Mesenchymal stem cell (in vitro differentiated cells and primary cell): ENCODE results near the gene COX8A.

Source experiments
- DNase-seq: peaks from one replicate; pipeline ENCODE4 v3.0.0-alpha.2; 2013
- H2AFZ ChIP-seq: one replicate; pipeline ENCODE4 v1.6.1; 2013; ENCODE audit warnings: low read depth, mild to moderate bottlenecking, control low read depth, inconsistent platforms, low read length, moderate library complexity
- H2AK5ac ChIP-seq: 2 replicates; pipeline ENCODE4 v1.6.1; 2013; ENCODE audit warnings: low read length, moderate library complexity, mild to moderate bottlenecking, inconsistent platforms; ENCODE audit not compliant: severe bottlenecking
- H2BK120ac ChIP-seq: one replicate; pipeline ENCODE4 v1.6.1; 2013; ENCODE audit warnings: low read depth, mild to moderate bottlenecking, inconsistent platforms, low read length, moderate library complexity
- H2BK12ac ChIP-seq, 2 experiments: one replicate each; pipeline ENCODE4 v1.6.1; 2013; ENCODE audit warnings: inconsistent platforms in 2 of 2, low read length in 2 of 2, mild to moderate bottlenecking in 2 of 2, moderate library complexity in 2 of 2, control low read depth in 1 of 2
- H2BK15ac ChIP-seq: one replicate; pipeline ENCODE4 v1.6.1; 2013; ENCODE audit warnings: mild to moderate bottlenecking, low read depth, inconsistent platforms; ENCODE audit not compliant: poor library complexity, severe bottlenecking
- H2BK5ac ChIP-seq: 2 replicates; pipeline ENCODE4 v1.6.1; 2013; ENCODE audit warnings: low read depth, mild to moderate bottlenecking, low read length, control low read depth, inconsistent platforms; ENCODE audit not compliant: poor library complexity, severe bottlenecking
- H3K14ac ChIP-seq, 2 experiments: one replicate each; pipeline ENCODE4 v1.6.1; 2013; ENCODE audit warnings: inconsistent platforms in 2 of 2, low read length in 2 of 2, control low read depth in 1 of 2, mild to moderate bottlenecking in 1 of 2, moderate library complexity in 1 of 2
- H3K18ac ChIP-seq, 2 experiments: one replicate each; pipeline ENCODE4 v1.6.1; 2013; ENCODE audit warnings: inconsistent platforms in 2 of 2, low read length in 2 of 2, control low read depth in 1 of 2, low read depth in 1 of 2, mild to moderate bottlenecking in 1 of 2
- H3K23ac ChIP-seq, 2 experiments: one replicate each; pipeline ENCODE4 v1.6.1; 2013; ENCODE audit warnings: inconsistent platforms in 2 of 2, low read length in 2 of 2, mild to moderate bottlenecking in 2 of 2, moderate library complexity in 2 of 2, control low read depth in 1 of 2
- H3K27ac ChIP-seq: 2 replicates; pipeline ENCODE4 v1.5.1; 2013; ENCODE audit warnings: mild to moderate bottlenecking, moderate library complexity, low read length, control low read depth, inconsistent platforms; ENCODE audit not compliant: poor library complexity, severe bottlenecking
- H3K27me3 ChIP-seq, 2 experiments: 2 replicates each; pipeline versions ENCODE4 v1.6.1 to v1.7.0; 2013; ENCODE audit warnings: low read length in 2 of 2, mild to moderate bottlenecking in 2 of 2, moderate library complexity in 2 of 2, control low read depth in 1 of 2, inconsistent platforms in 1 of 2; ENCODE audit not compliant: control insufficient read depth in 1 of 2, insufficient read depth in 1 of 2
- H3K36me3 ChIP-seq, 2 experiments: 2 replicates each; pipeline versions ENCODE4 v1.6.1 to v1.7.0; 2013; ENCODE audit warnings: low read length in 2 of 2, control low read depth in 1 of 2, inconsistent platforms in 1 of 2, low read depth in 1 of 2, mild to moderate bottlenecking in 1 of 2; ENCODE audit not compliant: insufficient read depth in 2 of 2, control insufficient read depth in 1 of 2
- H3K4ac ChIP-seq, 2 experiments: one replicate each; pipeline ENCODE4 v1.6.1; 2013; ENCODE audit warnings: inconsistent platforms in 2 of 2, low read length in 2 of 2, mild to moderate bottlenecking in 2 of 2, moderate library complexity in 2 of 2, control low read depth in 1 of 2, low read depth in 1 of 2
- H3K4me1 ChIP-seq: 2 replicates; pipeline ENCODE4 v1.6.1; 2013; ENCODE audit warnings: low read depth, low read length, control low read depth; ENCODE audit not compliant: control insufficient read depth, insufficient read depth
- H3K4me2 ChIP-seq: 2 replicates; pipeline ENCODE4 v1.6.1; 2013; ENCODE audit warnings: low read length, mild to moderate bottlenecking, inconsistent platforms; ENCODE audit not compliant: poor library complexity, severe bottlenecking
- H3K4me3 ChIP-seq, 2 experiments: 2 replicates each; pipeline versions ENCODE4 v1.5.1 to v1.7.0; 2013; ENCODE audit warnings: low read length in 2 of 2, mild to moderate bottlenecking in 2 of 2, control low read depth in 1 of 2, low read depth in 1 of 2; ENCODE audit not compliant: insufficient read depth in 1 of 2
- H3K79me1 ChIP-seq: replicated peaks from 2 replicates; pipeline ENCODE4 v1.6.1; 2013; ENCODE audit warnings: mild to moderate bottlenecking, control low read depth, low read length, inconsistent platforms; ENCODE audit not compliant: poor library complexity, severe bottlenecking
- H3K9ac ChIP-seq: 2 replicates; pipeline ENCODE4 v1.7.0; 2013; ENCODE audit warnings: mild to moderate bottlenecking, low read length, moderate library complexity
- H3K9me3 ChIP-seq: 2 replicates; pipeline ENCODE4 v1.7.0; 2013; ENCODE audit warnings: mild to moderate bottlenecking, low read length; ENCODE audit not compliant: control insufficient read depth
- H4K8ac ChIP-seq: one replicate; pipeline ENCODE4 v1.6.1; 2013; ENCODE audit warnings: inconsistent platforms, mild to moderate bottlenecking, low read length, moderate library complexity
- H4K91ac ChIP-seq: one replicate; pipeline ENCODE4 v1.6.1; 2013; ENCODE audit warnings: mild to moderate bottlenecking, low read length, inconsistent platforms
- WGBS: methylation state at CpG from one replicate; pipeline ENCODE4 v1.1.7; 2013; ENCODE audit warnings: mixed read lengths; 5-methylcytosine and 5-hydroxymethylcytosine counted together

The COX8A gene

DNA sequence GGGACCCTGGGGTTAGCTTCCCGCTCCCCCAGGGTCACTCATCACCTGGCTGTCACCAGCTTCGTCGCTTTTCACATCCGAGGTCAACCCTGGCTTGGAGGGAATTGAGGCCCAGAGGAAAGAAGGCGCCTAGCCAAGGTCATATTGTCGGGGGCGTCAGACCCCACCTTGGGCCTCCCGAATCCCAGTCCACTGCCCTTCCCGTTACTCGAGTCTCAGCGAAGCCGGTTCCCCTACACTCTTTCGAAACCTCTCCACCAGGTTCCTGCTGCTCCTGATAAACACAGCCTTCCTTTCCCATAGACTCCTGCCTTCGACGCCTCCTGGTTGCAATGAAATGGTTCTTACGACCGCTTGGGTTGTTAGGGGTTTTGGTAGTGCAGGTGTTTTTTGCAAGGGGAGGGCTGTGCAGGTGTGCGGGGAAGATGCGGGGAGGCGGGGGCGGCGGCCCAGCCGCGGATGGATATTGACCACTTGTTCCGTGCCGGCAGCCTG is 35.0 kb upstream of the COX8A start:
- DNase-seq: peak; percentile 47
- H2BK15ac ChIP-seq: peak overlapping the region; percentile 41
- peak overlapping the region; percentile 28 to 99 for H3K18ac ChIP-seq
- H3K9me3 ChIP-seq: no peaks in the 10 kb centered on the region
- H2AFZ ChIP-seq: peak overlapping the region; percentile 21
- H2AK5ac ChIP-seq: no peak overlapping the region
- WGBS: 15% methylated on average over 21 of the region's 26 CpGs
- H3K23ac ChIP-seq: peak overlapping the region in 1 of 2 experiments; percentile 75
- H2BK5ac ChIP-seq: no peak overlapping the region
- no peaks in the 10 kb centered on the region for H3K27me3 ChIP-seq
- H2BK12ac ChIP-seq: peak overlapping the region in 1 of 2 experiments; percentile 19
- H2BK120ac ChIP-seq: no peak overlapping the region
- peak overlapping the region; percentile 95 for H3K4me2 ChIP-seq
- peaks cover 14% of the 10 kb centered on the region for H3K79me1 ChIP-seq
- no peak overlapping the region for H3K27ac ChIP-seq
- peak overlapping the region in 1 of 2 experiments; percentile 92 for H3K4ac ChIP-seq
- peak overlapping the region; percentile 87 for H3K9ac ChIP-seq
- H3K14ac ChIP-seq: peak overlapping the region in 1 of 2 experiments; percentile 45
- H4K8ac ChIP-seq: no peak overlapping the region
- H3K4me3 ChIP-seq: peak overlapping the region; percentile 92 to 94
- peaks cover 0 to 9% of the 10 kb centered on the region in 2 experiments for H3K36me3 ChIP-seq
- peak overlapping the region; percentile 25 for H4K91ac ChIP-seq
- peaks cover 13% of the 10 kb centered on the region for H3K4me1 ChIP-seq

DNA sequence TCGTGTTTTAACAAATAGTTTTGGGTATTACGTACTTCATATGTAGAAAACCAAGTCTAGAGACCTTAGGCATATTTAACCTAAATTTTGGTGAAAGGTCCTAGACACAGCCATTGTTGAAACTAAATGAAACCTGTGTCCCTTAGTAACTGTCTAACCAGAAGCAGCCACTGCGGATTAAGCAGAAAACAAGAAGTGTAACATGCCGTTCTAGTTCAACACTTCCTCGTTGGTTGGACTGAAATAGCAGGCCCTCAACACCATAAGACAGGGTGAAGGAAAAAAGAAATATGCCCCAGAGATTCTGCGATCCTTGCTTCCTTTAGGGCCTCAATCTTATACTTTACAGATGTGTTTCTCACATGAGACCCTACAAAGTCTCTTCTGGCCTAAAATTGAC is 33.6 kb upstream of the COX8A start:
- no peak overlapping the region for H2BK15ac ChIP-seq
- WGBS: 96% methylated on average over 6 of the region's 6 CpGs

DNA sequence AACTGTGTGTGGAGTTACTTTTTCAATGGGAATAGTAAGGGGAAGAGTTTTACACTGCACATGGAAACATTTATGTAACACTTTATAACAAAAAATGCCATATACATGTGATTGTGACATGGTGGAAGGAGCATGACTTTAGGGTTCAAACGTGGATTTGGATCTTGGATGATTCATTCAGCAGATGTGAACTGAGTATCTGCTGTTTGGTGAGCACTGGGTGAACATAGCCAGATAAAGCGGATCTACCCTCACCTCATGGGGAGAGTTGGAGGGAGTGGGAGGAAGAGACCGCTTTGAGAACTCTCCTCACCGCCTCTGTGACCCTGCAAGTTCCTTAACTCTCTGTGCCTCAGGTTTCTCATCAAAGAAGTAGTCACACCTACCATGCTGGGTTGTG is 32.5 kb upstream of the COX8A start:
- Histone ChIP-seq H4K91ac (no peak overlapping the region), H2BK5ac (no peak overlapping the region), H3K9ac (no peak overlapping the region), H3K14ac (no peak overlapping the region), H2AFZ (no peak overlapping the region), H3K4me1 (peaks cover 21% of the 10 kb centered on the region), H2AK5ac (no peak overlapping the region), H2BK15ac (no peak overlapping the region), H3K9me3 (no peaks in the 10 kb centered on the region), H2BK120ac (no peak overlapping the region), H3K36me3 (peaks cover 10 to 28% of the 10 kb centered on the region in 2 experiments), H3K4me3 (no peak overlapping the region), H3K4me2 (no peak overlapping the region), H4K8ac (no peak overlapping the region), H3K23ac (no peak overlapping the region), H3K79me1 (peaks cover 28% of the 10 kb centered on the region), H2BK12ac (no peak overlapping the region), H3K27me3 (no peaks in the 10 kb centered on the region), H3K18ac (no peak overlapping the region), H3K27ac (no peak overlapping the region), H3K4ac (no peak overlapping the region)
- 76% methylated on average over 2 of the region's 4 CpGs for WGBS
- no peak for DNase-seq

More for the DNA sequence above, 33.6 kb upstream of the COX8A start:
- H3K36me3 ChIP-seq: peaks cover 0 to 18% of the 10 kb centered on the region in 2 experiments
- no peak overlapping the region for H2BK5ac ChIP-seq
- no peak overlapping the region for H4K8ac ChIP-seq
- no peak overlapping the region for H3K9ac ChIP-seq
- H3K18ac ChIP-seq: no peak overlapping the region
- no peak overlapping the region for H2AK5ac ChIP-seq
- H3K9me3 ChIP-seq: no peaks in the 10 kb centered on the region
- no peak overlapping the region for H3K27ac ChIP-seq
- H3K4me3 ChIP-seq: no peak overlapping the region
- H3K4me2 ChIP-seq: no peak overlapping the region
- peaks cover 24% of the 10 kb centered on the region for H3K79me1 ChIP-seq
- H3K4ac ChIP-seq: no peak overlapping the region
- DNase-seq: no peak
- H2BK12ac ChIP-seq: no peak overlapping the region
- no peak overlapping the region for H2AFZ ChIP-seq
- no peak overlapping the region for H2BK120ac ChIP-seq
- peaks cover 21% of the 10 kb centered on the region for H3K4me1 ChIP-seq
- H3K23ac ChIP-seq: no peak overlapping the region
- no peak overlapping the region for H4K91ac ChIP-seq
- no peak overlapping the region for H3K14ac ChIP-seq
- no peaks in the 10 kb centered on the region for H3K27me3 ChIP-seq

DNA sequence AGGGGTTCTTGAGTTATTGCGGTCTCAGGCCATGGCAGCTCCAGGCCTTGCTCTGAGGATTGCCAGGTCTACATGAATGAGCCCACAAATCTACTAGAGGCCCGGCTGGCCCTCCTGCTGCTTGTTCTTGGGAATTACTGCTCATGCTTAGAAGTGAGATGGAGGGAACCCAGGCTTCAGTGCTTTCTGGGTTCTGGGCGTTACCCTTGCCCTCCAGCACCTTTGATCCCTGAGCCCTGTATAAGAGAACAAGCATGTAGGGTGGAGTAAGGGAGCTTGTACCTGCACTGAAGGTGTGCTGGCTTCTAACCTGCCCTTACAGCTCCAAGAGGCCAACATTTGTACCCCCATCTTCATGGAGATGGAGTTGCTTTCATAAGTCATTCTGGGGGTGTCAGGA is 31.6 kb upstream of the COX8A start:
- no peak overlapping the region for H4K8ac ChIP-seq
- no peak overlapping the region for H3K23ac ChIP-seq
- H3K9me3 ChIP-seq: no peaks in the 10 kb centered on the region
- peaks cover 20% of the 10 kb centered on the region for H3K4me1 ChIP-seq
- no peak overlapping the region for H2BK15ac ChIP-seq
- no peak overlapping the region for H2AK5ac ChIP-seq
- H3K14ac ChIP-seq: no peak overlapping the region
- no peak overlapping the region for H2BK5ac ChIP-seq
- no peak overlapping the region for H2BK120ac ChIP-seq
- no peak overlapping the region for H3K4ac ChIP-seq
- no peak for DNase-seq
- no peak overlapping the region for H3K18ac ChIP-seq
- H4K91ac ChIP-seq: no peak overlapping the region
- peaks cover 11 to 32% of the 10 kb centered on the region in 2 experiments for H3K36me3 ChIP-seq
- H2BK12ac ChIP-seq: no peak overlapping the region
- no peak overlapping the region for H3K4me2 ChIP-seq
- no peak overlapping the region for H3K27ac ChIP-seq
- no peak overlapping the region for H3K9ac ChIP-seq
- H3K27me3 ChIP-seq: no peaks in the 10 kb centered on the region
- H2AFZ ChIP-seq: no peak overlapping the region
- no peak overlapping the region for H3K4me3 ChIP-seq
- 95% methylated on average over 3 of the region's 3 CpGs for WGBS
- H3K79me1 ChIP-seq: peaks cover 28% of the 10 kb centered on the region
